ENCODE measurements around the gene HDAC6.
"Not testable (repeated sequence)": the region's sequence is repeated elsewhere in the genome, so short reads cannot be mapped to it uniquely, and the experiment has no call there.

GRCh38 chrX:48853494-48853893 is 51.6 kb downstream of the HDAC6 start:
- TF ChIP-seq CTCF (IDR thresholded peaks at IDR 0.05; ENCODE audit: extremely low read depth in 1 of 2, insufficient read depth in 1 of 2, low read depth in 1 of 2, low read length in 2 of 2); EZH2 (IDR thresholded peaks at IDR 0.05; ENCODE audit: borderline replicate concordance, low read depth, low read length, severe bottlenecking); POLR2A (IDR thresholded peaks at IDR 0.05; ENCODE audit: low read depth, low read length); MAX (IDR thresholded peaks at IDR 0.05; ENCODE audit: insufficient read depth, insufficient read length); GATA2 (IDR thresholded peaks at IDR 0.05; ENCODE audit: insufficient read depth, insufficient read length, low read depth, low read length); MYC (IDR thresholded peaks at IDR 0.05; ENCODE audit: low read depth, low read length); POLR2AphosphoS5 (IDR thresholded peaks at IDR 0.05; ENCODE audit: insufficient read depth, low read depth, low read length); FOS (IDR thresholded peaks at IDR 0.05; ENCODE audit: borderline replicate concordance, insufficient read depth, low read length): not testable (repeated sequence)
